HG03520 (cell line): ENCODE data around the gene KIAA0408.
A peak's percentile ranks its signal among the peaks of the same experiment; 100 is the strongest.

Source experiments
- ATAC-seq: cut with Tn5 transposase; IDR thresholded peaks from one replicate; pipeline ENCODE4 v1.9.1; 2021; ENCODE audit warnings: mild to moderate bottlenecking, moderate library complexity; ENCODE audit not compliant: unreplicated experiment

The KIAA0408 gene

DNA sequence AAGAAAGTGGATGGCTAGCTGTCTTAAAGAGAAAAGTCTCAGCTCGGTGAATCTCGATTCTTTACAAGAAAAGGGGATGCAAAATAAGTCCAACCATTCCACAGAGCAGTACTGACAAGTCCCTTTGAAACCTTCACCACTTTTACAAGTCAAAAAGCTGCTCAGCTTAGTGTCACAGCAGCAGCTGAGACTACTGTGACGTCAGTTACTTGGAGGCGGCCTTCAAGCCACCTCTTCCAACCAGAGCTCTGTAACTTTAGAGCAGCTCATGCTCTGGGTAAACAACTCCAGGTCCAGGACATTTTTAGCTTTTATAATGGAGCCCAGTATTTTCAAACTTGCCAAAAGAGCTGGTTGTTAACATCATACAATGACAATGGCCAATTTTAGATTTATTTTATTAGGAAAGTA, at the start of gene KIAA0408:
Gene KIAA0408, minus strand, starts transcription at position 159 of the 411 bp plus-strand sequence. CDS start 5,408 bp downstream, outside the sequence.
- ATAC-seq, result no peak

DNA sequence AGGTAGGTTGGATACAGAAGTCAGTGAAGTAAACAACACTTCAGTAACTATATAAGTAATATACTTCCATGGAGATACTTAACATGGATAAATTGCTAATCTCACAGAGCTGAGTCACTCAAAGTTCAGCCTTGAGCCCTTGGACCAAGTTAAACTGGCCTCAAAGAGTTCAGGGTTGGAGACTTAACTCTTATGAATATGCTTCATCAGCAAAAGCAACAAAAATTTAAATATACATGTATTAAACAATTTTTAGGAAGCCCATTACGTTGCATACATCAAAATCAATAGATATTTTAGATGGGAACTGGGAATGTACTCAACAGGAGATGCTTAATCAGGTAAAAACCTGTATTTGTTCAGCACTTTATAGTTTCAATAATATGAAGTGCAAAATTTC, 47.7 kb upstream of the KIAA0408 start:
- no peak for ATAC-seq

DNA sequence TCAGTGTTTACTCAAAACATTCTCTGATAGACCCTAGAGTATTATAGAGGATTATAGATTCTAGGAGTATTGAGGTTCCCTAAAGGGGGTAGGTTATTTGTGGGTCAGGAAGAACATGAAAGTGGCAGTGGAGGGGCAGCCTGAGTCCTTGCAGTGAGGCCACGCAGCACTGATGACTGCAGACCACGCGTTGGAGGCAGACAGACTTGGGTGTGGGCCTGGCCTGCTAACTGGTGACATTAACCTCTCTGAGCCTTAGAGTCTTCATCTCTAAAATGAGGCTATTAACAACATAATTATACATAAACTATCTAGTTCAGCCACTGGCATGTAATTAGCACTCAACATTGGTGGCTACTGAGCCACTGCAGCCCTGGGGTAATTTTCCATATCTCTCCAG, 43.8 kb upstream of the KIAA0408 start:
- no peak for ATAC-seq

DNA sequence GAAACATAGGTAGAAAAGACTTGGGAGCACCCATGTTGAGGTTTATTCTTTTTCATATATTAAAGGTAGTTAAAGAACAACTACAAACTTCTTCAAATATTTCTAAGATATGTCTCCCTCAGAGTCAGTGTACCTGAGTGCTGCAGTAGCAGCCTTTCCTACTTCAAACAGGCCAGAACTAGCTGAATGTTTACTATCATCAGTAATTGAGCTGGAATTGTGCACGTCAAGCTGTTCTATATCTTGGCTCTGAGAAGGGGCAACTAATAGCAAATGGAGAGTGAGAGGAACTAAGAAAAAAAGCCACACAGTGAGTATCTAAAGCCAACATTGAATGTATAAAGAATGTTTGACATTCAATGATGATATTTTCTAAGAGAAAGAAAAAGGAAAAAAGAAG, 38.2 kb upstream of the KIAA0408 start:
- no peak for ATAC-seq

DNA sequence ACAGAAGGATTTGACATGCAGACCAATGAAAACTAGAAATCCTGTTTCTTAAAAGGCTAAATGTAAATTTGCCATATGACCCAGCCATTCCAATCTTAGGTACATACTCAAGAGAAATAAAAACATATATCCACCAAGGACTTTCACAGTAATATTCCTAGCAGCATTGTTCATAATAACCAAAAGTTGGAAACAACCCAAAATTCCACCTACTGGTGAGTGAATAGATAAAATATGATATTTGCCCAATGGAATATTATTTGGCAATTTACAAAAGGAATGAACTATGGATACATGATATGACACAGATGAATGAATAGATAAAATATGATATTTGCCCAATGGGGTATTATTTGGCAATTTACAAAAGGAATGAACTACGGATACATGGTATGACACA, 37.3 kb upstream of the KIAA0408 start:
- no peak for ATAC-seq

DNA sequence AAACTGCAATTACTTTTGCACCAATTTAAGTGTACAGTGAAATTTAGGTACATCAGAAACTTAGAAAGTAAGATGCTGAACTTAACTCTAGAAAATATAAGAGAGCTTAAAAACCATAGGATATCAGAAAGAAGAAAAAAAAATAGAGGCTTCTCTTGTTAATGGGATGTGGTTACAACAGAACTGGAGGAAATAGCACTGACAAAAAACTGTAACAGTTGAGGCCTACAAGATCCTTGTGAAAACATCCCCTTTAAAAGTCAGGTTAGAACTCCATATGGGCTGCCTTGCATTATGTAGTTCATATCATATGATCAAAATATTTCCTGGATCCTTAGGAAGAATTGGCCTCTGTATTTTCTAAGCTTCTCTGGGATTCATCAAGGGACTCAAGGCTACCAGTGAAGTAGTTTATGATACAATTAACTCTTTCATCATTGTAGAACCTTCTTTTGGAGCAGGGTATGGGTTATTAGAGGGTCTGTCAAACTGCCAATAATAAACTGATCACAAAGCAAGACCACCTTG, 35.1 kb upstream of the KIAA0408 start:
- ATAC-seq, result no peak

DNA sequence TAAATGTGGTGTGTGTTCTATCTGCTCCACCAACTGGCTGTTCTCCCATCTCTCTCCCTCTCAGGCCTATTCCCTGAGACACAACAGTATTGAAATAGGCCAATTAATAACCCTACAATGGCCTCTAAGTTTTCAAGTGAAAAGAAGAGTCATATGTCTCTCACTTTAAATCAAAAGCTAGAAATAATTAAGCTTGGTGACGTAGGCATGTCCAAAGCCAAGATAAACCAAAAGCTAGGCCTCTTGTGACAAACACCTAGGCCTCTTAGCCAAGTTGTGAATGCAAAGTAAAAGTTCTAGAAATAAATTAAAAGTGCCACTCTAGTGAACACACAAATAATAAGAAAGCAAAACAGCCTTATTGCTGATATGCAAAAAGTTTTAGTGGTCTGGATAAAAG, 30.1 kb upstream of the KIAA0408 start:
- no peak for ATAC-seq

DNA sequence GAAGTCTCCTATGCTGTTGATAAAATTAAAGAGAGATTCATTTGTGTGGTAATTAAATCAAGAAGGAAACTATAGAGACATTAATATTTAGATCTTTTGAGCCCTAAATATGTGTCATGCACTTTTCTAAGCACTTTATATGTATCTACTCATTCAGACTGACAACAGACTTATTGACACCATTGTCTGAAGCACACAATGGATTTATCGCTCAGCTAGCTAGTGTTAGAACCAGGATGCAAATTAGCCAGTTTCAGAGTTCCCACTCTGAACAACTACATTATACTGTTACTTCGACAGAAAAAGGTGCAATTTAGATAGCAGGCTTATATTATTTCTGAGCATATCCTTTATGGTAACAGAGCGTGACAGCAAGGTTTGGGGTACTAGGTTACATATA, 27.7 kb upstream of the KIAA0408 start:
- no peak for ATAC-seq

DNA sequence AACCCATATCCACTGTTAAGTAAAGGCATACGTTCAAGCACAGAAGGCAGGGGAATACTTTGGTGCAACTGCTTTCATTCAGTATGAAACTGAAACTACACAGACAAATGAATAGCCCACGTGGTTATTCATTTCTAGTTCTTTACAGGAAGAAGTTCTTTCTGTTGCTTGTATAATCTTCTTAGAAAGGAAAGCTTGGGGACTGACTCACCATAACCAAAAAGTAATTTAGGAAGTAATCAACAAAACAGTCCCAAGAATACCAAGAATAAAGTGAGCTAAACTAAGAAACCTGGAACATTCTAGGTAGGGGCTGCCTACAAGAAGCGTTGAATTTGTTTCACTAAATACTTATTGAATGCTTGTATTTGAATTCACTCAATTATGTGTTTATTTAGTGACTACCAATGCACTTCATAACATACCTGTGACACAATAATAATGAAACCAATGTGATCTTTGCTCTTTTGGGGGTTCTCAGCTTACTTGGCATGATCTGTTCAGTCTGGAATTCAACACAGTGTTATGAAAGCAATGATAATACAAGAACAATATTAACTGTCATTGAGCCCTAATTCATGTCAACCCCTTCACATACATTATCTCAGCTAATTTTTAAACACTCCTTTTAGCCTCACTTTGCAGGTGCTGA, 25.1 kb upstream of the KIAA0408 start:
- ATAC-seq, result peak; percentile 99

DNA sequence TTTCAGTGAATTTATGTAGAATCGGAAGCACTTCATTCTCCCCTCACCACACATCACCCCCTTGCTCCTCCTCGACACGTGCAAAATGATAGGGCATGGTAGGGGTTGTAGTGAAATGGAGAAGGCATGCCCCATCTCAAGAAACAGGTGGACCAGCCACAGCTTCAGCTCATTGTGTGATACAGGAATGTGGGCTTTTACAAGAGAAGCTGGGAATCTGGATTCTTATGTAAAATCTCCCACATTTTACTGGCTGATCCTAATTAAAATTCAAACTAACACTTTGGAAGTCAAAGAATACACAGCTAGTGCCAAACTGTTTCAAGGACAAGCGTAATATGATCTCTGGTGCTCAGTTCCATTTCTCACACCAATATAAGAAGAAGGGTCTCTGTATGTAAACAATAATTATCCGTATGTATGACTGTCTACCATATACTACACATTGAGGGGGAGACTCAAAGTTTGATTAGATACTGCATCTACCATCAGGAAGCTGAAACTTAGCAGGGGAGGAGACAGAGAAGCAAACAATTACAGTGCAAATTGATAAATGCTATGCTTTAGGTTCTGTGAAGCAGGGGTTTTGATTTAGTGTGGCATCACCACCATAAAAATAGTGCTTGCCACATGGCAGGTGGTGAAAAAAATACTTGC, 24.3 kb upstream of the KIAA0408 start:
- peak; percentile 22 for ATAC-seq

DNA sequence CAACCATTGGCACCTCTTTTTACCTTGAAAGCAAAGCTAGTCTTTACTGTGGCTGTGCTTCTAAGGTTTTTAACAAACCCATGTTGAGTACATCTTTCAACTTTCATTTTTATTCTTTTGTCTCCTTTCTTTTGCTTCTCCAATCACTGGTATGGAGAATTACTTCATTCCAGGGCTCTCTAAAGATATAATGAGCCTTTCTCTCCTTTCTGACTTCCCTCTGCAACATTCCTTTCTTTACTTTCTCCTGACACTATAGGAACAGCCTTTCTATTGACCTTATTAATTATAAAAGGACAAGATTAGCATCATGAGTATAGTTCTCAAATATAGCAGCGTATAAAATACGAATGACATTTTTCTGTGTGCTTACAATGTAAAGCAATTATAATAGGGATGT, 23.1 kb upstream of the KIAA0408 start:
- no peak for ATAC-seq

DNA sequence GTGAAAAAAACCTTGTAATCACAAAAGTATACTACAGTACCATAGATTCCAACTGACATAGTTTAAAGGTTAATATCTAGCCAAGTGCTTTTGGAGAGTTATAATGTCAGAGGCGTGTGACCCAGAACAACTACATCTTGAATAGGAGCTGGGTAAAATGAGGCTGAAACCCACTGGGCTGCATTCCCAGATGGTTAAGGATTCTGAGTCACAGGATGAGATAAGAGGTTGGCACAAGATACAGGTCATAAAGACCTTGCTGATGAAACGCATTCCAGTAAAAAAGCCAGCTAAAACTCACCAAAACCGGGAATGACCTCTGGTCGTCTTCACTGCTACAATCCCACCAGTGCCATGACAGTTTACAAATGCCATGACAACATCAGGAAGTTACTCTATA, 22.4 kb upstream of the KIAA0408 start:
- no peak for ATAC-seq

DNA sequence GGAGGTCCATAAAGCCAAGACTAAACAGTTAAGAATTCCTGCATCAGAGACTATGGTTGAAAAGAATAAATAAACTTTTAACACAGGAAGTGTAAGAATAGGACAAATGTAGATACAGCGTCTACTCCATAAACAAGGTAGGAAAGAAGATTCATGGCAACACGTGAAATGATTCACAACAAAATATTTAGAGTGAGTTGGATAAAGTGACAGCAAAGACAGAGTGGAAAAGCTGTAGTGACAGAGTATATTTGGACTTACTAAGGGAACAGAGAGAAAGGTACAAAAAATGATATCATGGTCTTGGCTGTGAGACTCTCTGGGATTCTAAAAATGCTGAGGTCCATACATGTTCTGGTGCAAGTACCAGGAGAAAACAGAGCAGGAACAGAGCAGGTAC, 21.9 kb upstream of the KIAA0408 start:
- ATAC-seq, result no peak

DNA sequence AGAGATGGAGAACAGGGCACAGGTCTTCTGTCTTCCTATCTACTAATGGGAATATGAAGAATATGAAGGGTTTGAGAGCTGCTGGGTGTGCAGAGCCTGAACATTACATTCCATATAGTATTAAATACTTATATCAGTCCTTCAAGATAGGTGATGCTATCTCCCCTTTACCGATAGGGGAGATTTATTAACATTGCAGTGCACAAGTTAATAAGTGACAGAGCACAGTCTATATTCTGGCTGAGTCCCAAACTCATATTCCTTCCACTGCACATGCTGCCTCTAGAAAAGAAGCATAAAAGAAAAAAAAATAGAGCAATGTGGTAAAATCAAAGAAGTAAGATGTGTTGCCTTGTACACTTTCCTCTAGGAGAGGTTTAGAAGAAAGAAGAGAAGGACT, 18.5 kb upstream of the KIAA0408 start:
- no peak for ATAC-seq

DNA sequence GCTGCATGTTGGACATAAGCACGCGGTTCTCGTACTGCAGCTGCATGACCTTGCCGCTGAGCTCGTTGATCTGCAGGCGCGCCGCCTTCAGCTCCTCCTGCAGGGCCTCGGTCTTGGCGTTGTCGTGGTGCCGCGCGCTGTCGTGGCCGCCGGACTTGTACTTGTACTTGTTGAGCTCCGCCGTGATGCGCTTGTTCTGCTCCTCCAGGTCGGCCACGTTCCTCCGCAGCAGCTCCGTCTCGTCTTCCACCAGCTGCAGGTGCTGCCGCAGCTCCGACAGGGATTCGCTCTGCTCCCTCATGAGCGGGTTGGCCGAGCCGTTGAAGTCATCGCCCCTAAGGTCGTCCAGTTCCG, 16.6 kb upstream of the KIAA0408 start:
- no peak for ATAC-seq

DNA sequence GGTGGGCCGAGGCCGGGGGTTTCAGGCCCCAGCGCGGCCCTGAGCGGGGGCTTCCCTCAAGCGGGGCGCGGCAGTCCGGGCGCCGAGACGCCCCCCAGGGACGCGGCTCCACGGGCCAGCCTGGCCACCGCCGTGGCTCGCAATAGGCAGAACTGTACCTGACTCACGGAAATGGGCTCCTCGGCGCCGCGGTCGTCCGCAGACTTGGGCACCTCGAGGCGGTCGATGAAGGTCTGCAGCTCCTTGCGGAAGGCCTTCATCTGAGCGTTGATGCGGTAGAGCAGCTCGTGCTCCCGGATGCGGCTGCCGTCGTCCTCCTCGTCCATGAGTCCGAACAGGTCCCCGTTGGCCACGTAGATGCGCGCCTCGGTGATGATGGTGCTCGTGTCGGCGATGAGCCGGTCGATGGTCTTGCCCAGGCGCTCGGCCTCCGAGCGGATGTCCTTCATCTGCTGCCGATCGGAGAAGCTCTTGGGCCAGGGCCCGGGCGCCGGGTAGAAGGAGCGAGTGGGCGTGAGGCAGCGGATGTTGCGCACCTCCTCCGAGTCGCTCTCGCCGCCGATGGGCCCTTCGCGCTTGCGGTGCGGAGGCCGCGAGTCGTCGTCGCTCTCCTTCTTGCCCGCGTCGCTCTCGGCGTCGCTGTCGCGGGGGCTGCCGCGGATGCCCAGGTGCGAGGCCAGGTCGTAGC, 16.1 kb upstream of the KIAA0408 start:
- no peak for ATAC-seq

DNA sequence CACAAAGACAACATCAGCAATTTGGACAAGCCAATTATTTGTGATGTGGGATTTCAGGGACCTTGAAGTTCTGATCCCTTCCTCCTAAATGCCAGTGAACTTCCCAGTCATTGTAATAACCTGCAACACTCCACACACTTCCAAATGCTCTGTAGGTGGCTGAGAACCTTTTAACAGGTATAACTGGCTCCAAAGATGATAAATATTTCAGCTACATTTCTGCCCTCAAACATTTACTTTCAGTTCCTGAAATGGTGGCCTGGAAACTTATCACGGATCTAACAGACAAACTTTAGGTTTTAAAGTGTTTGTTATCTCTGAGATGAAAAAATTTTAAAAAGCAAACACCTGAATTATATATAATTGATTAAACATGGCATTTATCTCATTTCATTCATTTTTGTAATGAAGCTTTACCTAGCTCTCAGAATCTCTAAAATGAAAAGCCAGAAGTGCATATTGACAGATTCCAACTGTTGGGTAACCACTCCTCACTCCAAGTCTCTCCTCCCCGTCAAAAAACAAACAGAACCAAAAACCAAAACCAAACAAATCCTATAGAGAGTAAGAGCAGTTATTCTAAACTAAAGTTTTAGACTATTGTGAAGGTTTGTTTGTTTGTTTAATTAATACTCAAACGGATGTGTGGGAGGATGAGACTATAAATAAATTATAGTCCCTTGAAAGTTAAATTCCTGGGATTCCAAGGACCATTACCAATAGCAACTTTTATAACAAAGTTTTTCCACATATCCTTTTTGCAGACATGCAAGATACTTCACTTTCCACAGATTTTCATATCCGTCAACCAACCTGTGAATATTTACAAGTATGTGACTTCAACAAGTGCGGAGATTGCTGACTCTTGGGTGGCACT, 12.4 kb upstream of the KIAA0408 start:
- ATAC-seq, result no peak

DNA sequence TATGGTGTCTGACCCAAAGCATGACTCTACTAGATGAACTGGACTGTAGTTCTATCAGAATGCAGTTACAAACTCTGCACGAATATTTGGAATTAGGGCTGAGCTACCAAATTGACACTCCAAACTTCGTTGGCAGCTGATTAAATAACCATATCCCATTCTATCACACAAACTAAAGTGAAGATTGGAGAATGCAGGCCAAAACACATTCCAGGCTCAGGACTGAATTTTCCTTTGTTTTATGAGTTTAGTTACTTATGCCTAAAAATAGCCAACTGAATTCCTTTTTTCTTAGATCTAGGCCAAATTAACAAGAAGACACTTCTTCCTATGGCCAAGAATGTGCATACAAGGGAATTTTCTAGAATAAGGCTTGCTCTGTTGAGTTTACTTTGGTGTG, 9.7 kb upstream of the KIAA0408 start:
- no peak for ATAC-seq

DNA sequence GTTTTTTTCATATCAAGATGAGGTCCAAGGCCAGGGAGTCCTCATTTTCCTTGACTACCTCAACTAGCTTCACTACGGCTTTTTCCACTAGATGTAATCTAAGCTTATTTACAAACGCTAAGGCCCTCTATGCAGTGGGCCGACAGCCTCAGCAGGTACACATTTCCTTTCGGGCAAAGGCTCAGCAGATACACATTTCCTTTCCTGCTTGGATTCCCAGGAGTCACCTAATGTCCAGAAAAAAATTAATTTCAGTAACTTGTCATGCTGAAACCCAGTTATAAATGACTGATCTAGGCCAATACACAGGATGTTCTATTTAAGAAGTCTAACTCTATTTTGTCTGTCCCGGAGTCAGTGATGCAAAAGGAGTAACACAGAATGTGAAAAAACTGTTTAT, 7.2 kb upstream of the KIAA0408 start:
- ATAC-seq, result no peak

DNA sequence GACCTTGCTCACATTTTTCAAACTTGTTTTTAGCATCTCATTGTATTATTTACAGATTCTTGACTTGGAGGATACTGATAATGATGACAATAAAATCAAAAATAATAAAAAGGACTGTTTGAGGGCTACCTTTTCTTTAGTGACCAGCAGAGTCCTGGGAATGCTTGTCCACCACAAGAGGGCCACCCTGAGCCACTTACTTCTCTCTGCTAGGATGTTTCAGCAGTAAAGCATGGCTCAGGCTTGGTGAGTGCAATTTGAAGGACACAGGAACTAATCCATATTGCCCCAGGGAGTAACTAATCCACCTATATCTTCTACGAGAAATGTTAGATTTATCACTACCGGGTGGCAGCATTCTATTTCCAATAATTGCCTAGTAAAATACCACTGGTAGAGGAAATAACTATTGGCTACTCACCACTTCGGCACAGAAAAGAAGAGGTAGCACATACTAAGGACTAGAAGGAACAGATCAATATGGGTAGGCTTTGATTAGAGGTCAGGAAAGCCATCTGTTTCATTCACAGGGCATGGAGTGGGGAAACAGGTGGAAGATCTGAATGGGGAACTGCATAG, 5.8 kb upstream of the KIAA0408 start:
- ATAC-seq, result peak; percentile 93
